GM04503 (cell line): Measurements from ENCODE around the gene DCLK1.

ENCODE experiments used
- DNase-seq: peaks from one replicate; pipeline ENCODE4 v3.0.0-alpha.2; 2012; ENCODE audit warnings: low read depth

DCLK1 gene

GRCh38 chr13:35784286-35784951 lies 346.8 kb downstream of the DCLK1 start:
- DNase-seq: no peak

- DNase-seq: no peak
These were observed 348.4 kb downstream of the DCLK1 start for GRCh38 chr13:35782793-35783192.

GRCh38 chr13:35781036-35782000 lies 349.9 kb downstream of the DCLK1 start:
- no peak for DNase-seq

- DNase-seq: no peak
These were observed 350.6 kb downstream of the DCLK1 start for GRCh38 chr13:35780613-35781012.

- DNase-seq: peak; percentile 87
These were observed 359.3 kb downstream of the DCLK1 start for GRCh38 chr13:35771898-35772297.

- DNase-seq: no peak
These were observed 360.4 kb downstream of the DCLK1 start for GRCh38 chr13:35770756-35771297.

GRCh38 chr13:35769812-35770211 lies 361.4 kb downstream of the DCLK1 start:
- DNase-seq: peak; percentile 24

- DNase-seq: peak; percentile 74
These were observed 362.6 kb downstream of the DCLK1 start for GRCh38 chr13:35768551-35768950.

- DNase-seq: no peak
These were observed 363.1 kb downstream of the DCLK1 start for GRCh38 chr13:35768073-35768472.

GRCh38 chr13:35767256-35767976 lies 363.8 kb downstream of the DCLK1 start:
- no peak for DNase-seq

- DNase-seq: no peak
These were observed 364.5 kb downstream of the DCLK1 start for GRCh38 chr13:35766663-35767062.

- no peak for DNase-seq
These were observed 365.2 kb downstream of the DCLK1 start for GRCh38 chr13:35765941-35766340.

GRCh38 chr13:35765366-35765765 lies 365.8 kb downstream of the DCLK1 start:
- DNase-seq: no peak

- DNase-seq: no peak
These were observed 366.7 kb downstream of the DCLK1 start for GRCh38 chr13:35764326-35765015.

- DNase-seq: no peak
These were observed 367.4 kb downstream of the DCLK1 start for GRCh38 chr13:35763782-35764123.

GRCh38 chr13:35763060-35763781 lies 368.0 kb downstream of the DCLK1 start:
- DNase-seq: no peak

- DNase-seq: no peak
These were observed 369.5 kb downstream of the DCLK1 start for GRCh38 chr13:35761440-35762252.

GRCh38 chr13:35760735-35761281 lies 370.4 kb downstream of the DCLK1 start:
- no peak for DNase-seq

GRCh38 chr13:35747594-35747993 lies 383.6 kb downstream of the DCLK1 start:
- no peak for DNase-seq
